HCEC 1CT (cell line): Measurements from ENCODE around the gene SLC35E2B.
"Not testable (repeated sequence)": the region's sequence is repeated elsewhere in the genome, so short reads cannot be mapped to it uniquely, and the experiment has no call there.

Source experiments
- DNase-seq: peaks from one replicate; pipeline ENCODE4 v3.0.0-alpha.2; 2017

The SLC35E2B gene

DNA sequence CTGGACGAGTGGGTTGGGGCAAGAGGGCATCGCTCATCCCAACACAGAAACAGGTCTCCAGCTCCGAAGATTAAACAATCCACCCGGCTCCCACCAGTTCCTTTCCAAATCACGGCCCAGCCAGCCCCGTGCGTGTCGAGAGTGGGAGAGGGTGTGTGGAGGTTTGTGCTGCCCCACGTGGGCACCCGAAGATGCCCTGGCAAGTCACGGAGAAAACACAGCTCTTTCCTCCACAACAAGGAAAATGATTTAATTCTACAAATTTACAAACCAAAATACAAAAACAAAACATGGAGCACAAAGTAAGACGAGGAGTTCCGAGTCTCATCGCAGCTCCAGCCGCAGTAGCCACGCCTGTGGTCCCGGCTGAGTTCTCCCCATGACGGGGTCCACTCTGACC, 9.9 kb upstream of the SLC35E2B start:
- not testable (repeated sequence) for DNase-seq

DNA sequence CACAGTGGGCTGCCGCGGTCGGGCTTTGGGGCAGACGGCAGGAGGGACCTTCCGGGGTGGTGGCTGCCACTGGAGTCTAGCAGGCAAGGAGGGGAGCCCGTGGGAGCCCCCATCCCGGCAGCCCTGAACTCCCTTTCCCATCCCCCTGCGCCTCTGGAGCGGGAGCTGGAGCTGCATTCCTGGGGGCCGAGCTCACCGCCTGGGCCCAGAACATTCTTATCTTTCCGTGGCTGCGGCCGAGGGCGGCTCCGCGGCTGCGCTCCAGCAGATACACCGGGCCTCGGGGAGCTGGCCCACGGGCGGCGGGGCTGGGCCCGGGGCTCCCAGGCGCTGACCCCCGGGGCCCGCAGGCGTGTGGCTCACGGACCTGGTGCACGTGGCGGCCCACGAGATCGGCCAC, 8.0 kb upstream of the SLC35E2B start:
- not testable (repeated sequence) for DNase-seq

DNA sequence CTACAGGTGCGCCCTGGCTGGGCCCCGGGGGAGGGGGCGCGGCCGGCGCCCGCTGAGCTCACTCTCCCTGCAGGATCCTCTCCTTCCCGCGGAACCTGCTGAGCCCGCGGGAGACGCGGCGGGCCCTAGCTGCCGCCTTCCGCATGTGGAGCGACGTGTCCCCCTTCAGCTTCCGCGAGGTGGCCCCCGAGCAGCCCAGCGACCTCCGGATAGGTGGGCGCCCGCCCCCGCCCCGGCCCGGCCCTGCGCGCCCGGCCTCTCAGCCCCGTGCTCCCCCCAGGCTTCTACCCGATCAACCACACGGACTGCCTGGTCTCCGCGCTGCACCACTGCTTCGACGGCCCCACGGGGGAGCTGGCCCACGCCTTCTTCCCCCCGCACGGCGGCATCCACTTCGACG, 7.5 kb upstream of the SLC35E2B start:
- DNase-seq = not testable (repeated sequence)

DNA sequence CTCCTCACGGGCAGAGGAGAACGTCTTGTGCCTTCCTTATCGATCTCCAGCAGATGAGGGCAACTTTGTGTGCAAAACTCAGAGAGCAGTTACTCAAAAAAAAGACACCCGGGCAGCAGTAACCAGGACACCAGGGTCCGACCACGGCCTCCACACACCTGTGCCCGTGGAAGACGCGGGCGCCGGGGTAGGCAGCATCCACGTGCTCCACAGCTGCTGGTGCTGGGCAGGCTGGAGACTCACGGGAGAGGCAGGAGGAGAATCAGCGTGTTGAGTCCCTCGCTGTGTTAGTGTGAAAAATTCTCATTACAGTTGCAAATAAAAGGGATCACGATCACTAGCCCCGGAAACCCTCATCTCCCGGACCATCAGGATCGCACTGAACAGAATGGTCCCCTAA, 6.5 kb upstream of the SLC35E2B start:
- DNase-seq = not testable (repeated sequence)

DNA sequence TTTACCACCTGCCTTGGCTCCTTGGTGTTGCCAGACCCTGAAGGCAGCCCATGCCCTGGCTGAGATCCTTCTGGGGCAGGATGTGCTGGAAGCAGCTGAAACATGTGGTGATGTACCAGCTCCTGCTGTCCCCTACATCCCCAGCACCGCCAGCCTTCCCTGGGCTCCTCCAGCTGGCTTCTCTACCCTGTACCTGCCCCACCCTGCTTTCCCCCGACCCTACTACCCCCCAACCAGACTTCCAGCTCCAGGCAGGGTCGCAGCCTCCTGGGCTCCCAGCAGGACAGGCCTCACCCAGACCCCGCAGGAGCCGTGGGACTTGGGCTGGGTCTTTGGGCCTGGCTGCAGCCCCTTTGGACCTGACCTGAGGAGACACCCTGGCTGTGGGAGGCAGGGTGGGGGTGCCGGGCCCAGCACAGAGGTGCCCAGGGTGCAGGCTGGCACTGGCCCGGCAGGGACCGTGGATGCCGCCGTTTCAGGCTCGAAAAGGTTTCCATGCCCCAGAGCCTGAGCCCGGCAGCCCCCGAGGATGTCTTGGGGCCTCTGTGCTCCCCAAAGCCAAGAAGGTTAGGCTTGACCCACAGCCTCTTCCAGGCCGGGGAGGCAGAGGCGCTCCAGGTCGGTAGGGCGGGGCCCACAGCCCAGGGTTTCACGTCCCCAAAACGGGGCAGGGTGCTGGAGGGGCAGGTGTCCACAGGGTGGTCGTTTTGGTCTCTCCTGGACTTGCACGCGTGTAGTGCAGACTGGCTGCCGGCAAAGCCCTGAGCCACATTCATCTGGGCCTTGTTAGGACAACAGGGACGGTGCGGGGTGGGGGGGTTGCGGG, 5.0 kb upstream of the SLC35E2B start:
- not testable (repeated sequence) for DNase-seq

DNA sequence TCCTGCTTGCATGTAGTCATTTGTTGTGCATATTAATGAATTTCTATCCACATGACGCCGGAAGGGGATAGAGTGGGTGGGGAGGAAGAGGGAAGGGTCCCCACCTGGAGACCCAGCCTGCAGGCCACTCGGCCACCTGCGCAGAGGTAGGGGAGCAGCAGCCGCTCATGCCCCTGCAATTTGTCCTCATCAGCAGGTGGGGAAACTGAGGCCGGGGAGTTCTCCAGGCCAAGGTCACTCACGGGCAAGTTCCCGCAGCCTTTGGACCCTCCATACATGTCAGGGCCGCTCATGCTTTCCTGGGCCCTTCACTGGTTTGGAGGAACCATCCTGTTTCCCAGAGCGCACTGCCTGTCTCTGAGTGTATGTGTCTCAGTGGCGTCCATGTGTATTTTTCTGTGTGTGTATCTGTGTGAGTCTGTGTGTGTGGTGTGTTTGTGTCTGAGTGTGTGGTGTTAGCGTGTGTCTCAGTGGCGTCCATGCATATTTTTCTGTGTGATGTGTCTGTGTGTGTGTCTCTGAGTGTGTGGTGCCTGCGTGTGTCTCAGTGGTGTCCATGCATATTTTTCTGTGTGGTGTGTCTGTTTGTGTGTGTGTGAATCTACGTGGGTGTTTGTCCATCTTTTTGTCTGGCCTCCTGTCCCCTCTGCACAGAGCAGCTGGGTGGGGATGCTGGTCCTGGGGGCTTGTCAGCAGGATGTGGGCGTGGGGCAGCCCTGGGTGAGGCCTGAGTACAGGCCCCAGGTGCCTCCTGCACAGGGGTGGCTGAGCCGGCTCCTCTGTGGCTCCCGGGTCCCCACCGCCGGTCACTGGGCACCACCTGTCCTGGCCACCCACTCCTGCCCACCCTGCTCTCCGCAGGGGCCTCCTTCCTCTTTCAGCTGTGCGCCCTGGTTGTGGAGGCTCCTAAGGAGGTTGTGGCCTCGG, 4.1 kb upstream of the SLC35E2B start:
- not testable (repeated sequence) for DNase-seq

DNA sequence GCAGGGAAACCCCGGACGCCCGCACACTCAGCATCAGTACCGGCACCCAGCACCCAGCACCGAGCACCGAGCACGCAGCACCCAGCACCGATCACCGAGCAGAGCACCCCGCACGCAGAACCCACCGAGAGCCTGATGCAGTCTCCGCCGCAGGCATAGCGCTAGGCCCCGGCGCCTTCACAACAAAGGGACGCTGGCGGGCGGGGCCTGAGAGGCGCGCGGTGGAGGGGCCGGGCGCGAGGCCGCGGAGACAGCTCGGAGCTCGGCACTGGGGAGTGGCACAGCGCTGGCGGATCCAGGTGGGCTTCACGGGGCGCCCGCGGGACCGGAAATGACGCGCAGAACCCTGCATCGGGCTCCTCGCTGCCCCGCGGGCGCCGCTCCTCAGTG, 276 bp downstream of the SLC35E2B start:
- peak; percentile 56 for DNase-seq

DNA sequence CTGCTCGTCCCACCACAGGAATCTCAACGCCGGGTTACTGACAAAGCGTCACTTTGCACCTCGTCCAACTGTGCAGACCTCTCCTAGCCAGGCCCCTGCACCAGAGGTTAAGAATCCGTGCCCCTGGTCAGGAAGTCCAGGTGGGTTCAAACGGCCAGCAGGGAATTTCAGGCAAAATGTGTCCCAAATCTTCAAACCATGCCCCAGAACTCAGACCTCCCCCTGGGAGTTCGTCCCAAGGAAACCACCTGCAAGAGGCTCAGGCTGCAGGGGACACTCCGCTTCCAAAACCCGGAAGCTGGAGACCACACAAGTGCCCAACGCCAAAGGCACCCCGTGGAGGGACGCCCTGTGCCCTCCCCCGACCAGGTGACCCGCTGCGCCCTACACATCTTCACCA, 1.2 kb downstream of the SLC35E2B start:
- DNase-seq = not testable (repeated sequence)

DNA sequence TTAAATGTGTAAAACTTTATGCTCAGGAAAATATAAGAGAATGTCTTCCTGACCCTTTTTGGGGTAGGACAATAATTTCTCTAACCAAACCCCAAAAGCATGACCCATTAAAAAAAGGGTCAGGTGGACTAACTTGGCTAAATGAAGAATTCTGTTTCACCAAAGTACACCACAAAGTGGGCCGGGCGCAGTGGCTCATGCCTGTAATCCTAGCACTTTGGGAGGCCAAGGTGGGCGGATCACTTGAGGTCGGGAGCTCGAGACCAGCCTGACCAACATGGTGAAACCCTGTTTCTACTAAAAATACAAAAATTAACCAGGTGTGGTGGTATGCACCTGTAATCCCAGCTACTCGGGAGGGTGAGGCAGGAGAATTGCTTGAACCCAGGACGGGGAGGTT, 3.1 kb downstream of the SLC35E2B start:
- DNase-seq = not testable (repeated sequence)

DNA sequence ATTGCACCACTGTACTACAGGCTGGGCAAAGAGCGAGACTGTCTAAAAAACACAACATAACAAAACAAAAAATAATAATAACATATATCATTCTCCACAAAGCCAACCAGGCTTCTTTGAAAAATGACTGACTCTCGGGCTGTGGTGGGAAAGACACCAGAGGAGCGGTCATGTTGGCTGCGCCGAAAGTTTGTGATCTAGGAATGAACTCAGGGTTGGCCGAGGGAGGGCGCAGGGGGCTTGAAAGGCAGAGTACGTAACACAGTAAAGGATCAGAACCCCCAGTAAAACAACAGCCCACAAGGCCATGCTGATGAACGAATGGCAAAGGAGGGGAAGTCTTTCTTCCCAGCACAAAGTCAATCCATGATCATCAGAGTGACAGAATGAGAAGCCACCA, 4.7 kb downstream of the SLC35E2B start:
- no peak for DNase-seq

DNA sequence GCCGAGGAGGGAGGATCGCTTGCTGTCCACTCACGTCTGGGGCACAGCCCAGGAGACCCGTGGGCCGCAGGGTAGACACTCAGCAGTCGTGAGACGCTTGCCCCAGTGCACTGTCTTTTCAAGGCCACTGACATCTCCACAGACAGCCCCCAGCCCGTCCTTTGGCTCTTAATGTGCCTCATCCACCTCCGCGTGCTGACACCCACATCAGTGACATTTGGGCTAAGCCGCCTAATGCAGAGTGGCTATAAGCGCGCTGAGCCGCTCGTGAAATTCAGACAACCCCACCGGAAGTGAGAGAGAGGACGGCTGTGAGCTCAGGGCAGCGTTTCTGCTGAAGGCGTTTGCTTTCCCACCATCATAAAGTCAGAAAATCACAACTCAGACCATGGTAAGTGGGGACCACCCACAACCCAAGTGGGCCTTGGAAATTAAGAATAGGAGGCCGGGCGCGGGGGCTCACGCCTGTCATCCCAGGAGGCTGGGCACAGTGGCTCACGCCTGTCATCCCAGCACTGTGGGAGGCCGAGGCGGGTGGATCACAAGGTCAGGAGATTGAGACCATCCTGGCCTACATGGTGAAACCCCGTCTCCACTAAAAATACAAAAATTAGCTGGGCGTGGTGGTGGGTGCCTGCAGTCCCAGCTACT, 8.4 kb downstream of the SLC35E2B start:
- DNase-seq = no peak

DNA sequence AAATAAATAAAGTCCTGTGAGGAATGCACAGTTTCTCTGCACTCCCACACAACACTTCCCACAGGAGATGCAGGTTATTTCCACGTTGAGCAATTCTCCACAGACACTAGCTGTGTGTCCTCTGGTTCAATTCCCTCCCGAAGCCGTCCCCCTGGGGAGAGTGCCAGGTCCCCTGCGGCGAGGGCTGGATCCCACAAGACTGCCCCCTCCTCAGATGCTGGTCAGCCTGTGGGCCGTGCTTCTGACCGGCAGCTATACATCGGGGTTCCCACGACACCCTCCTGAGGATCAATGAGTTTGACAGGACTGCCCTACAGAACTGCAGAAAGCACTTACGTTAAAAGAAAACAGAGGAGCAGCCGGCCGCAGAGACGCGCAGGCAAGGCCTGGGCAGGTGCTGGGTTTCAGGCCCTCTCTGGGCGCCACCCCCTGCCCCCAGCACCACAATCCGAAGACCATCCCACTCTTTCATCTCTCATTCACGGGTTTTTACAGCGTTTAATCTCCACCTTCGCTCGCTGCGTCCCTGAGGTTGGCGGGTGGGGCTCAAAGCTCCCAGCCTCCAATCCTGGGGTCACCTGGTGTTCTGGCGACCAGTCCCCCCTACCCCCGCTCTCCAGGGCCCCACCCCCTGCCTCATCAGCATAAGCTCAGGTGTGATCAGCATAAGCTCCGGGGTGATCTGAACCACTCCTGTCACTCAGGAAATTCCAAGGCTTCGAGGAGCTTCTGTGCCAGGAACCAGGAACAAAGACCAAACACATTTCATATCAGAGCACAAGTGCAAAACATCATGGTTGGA, 9.3 kb downstream of the SLC35E2B start:
- no peak for DNase-seq

DNA sequence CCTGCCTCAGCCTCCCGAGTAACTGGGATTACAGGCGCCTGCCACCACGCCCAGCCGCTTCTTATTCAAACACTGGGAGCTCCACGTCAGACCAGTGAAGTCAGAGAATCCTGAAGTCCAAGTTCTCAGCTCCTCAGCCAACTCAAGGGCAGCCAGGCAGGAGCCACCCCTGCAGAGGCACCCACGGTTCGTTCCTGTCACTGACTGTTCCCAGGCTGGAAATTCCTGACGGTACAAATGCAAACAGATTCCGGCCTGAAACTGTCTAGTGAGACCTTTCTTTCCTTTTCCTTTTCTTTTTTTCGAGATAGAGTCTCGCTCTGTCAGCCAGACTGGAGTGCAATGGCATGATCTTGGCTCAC, 11.7 kb downstream of the SLC35E2B start:
- no peak for DNase-seq

DNA sequence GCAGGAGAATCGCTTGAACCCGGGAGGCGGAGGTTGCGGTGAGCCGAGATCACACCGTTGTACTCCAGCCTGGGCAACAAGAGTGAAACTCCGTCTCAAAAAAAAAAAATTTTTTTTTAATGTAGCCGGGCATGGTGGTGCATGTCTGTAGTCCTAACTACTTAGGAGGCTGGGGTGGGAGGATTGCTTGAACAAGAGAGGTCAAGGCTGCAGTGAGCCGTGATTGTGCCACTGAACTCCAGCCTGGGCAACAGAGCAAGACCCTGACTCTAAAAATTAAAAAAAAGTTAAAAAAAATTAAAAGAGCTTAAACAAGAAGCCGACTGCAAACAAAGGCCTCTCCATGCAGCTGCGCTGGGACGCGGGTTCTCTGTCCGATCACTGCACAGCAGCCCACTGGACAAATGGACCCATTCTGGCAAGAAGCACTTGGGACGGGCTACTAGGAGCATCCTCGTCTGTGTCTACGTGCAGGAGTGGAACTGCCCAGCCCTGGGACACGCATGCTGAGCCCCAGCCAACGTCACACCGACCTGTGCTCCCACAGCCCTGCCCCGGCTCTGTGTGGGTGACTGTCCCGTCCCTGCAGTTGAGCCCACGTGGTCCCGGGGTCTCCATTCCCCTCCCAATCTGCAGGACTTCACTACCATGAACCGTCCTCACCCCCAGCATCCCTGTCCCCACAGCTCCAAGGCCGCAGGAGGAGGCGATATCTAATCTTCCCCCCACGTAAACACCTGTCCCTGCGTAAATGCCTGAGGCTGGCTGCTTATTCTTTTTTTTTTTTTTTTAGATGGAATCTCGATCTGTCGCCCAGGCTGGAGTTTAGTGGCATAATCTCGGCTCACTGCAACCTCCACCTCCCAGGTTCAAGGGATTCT, 12.3 kb downstream of the SLC35E2B start:
- no peak for DNase-seq

DNA sequence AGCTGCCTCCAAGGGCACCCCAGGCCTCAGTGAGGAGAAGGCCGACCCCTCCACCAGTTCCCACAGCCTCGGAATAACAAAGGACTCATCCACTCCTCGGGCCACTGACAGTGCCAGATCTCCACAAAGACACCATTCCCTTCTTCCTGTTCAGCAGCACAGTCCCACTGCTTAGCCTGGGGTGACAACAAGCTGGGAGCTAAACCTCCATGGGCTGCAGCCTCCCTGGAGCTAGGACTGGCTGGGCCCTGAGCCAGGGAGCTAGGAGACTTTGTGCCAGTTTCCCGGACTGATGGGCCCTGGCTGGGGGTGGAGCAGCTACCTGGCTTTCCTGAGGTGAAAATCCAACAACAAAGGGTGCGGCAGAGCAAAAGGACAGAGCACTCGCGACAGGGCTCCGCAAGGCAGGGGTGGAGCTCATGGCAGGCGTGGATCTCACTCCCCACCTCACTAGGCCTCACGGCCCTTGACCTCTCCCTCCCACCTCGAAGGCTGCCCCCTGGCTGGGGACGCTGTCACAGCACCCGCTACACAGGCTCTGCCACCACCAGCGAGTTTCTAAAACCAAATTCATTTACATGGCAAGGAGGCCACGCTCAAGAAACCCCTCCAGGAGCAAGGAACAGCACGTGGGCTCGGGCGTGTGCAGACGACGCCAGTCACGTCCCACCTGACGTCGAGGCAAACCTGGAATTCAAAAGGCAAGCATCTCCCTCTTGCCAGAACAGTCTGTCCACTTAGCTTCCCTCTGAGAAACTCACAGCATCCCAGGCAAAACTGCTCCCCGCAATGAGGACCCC, 13.8 kb downstream of the SLC35E2B start:
- DNase-seq = no peak

DNA sequence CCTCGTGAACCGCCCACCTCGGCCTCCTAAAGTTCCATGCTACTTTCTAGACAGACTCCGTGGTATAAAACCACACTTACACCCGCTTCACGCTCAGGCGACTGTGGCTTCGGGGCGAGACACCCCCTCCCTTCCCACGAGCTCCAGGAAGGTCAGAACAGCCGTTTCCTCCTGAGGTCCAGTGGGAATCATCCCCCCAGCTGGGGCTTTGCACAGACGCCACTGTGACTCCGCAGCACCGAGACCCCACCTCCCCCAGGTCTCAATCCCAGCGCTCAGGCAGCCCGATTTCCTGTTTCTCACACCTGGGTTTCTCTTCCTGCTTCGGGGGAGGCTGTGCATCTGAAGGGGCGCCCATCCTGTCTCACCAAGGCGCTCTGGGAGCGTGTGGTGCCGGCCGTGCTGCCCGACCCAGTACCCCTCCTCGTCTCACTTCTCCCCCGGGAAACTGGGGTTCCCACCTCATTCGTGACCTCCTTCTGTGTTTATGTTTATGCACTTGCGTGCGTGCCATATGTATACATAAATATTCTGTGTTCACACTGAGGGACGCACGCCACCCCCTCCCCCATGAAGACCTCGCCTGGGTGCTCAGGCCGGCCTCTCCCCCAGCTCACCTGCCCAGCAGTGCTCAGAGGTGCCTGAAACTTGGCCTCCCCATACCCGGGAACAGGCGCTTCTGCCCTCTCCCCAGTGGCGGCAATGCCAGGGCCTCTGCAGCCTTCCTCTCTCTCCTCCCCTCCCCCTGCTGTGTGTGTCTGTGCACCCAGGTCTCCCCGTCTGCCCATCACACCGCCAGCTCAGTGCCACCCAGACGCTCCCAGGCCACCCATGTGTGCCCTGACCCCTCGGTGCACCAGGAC, 14.6 kb downstream of the SLC35E2B start:
- DNase-seq = no peak

DNA sequence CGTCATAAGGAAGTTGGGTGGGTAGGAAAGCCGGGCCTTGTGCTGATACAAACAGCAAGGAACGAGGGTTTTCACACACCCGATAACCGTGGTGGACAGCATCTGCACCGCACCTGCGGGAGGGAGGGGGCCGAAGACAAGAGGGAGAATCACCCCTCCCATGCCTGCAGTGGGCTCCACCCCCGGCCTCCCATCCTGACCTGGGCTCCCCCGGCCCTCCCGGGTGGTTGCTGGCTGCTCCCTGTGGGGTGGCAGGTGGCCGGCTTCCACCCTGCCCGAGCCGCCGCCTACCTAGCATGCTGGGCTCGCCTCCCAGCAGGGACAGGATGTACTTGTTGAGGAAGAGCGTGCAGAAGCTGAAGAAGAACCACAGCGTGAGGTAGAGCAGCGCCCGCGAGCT, 16.5 kb downstream of the SLC35E2B start:
- not testable (repeated sequence) for DNase-seq

DNA sequence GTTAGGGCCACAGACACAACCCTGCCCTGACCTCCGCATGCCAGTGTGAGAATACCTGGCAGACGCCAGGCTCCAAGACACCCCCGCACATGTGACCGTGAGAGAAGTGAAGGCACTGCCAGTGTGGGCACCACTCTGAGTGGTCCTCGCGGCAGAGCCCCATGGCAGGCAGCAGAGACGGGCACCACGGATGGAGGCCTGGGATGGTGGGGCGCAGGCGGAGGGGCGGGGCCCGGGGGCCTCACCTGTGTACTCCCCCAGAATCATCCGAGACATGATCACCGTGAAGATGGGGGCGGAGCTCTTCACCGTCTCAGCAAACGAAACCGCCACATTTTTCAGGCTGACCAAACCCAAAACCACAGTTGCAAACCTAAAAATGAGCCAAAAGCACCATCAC, 17.4 kb downstream of the SLC35E2B start:
- DNase-seq = not testable (repeated sequence)

DNA sequence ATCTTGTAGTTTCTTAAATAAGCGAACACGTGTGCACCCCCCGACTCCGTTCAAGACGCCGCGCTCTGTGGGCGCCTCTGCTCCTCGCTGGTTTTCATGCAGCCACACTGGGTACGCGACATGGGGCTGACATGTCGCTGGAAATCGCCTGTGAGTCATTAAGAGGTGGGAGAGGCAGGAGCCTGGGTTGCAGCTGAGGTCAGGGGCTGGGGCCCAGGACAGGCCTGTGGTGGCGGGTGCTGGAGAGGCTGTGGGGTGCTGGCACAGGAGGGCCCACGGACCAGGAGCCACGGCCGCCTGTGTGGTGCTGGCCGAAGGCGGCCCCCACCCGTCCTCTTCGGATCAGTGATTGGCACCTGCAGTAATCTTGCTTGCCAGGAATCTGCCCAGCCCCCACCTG, 17.8 kb downstream of the SLC35E2B start:
- DNase-seq = not testable (repeated sequence)
